HG02678 (cell line): ENCODE data around the gene RUNX2.

Experiments
- ATAC-seq: cut with Tn5 transposase; IDR thresholded peaks from one replicate; pipeline ENCODE4 v1.9.1; 2021; ENCODE audit warnings: mild to moderate bottlenecking, moderate library complexity; ENCODE audit not compliant: unreplicated experiment

RUNX2 gene

GRCh38 chr6:45509426-45509825 is 181.3 kb downstream of the RUNX2 start:
- no peak for ATAC-seq

- ATAC-seq: no peak
Measured at GRCh38 chr6:45512717-45513116, 184.6 kb downstream of the RUNX2 start.

- ATAC-seq: no peak
Measured at GRCh38 chr6:45513213-45513618, 185.1 kb downstream of the RUNX2 start.

- no peak for ATAC-seq
Measured at GRCh38 chr6:45513843-45514242, 185.7 kb downstream of the RUNX2 start.

- no peak for ATAC-seq
Measured at GRCh38 chr6:45514454-45515230, 186.5 kb downstream of the RUNX2 start.

GRCh38 chr6:45518013-45518720 is 190.0 kb downstream of the RUNX2 start:
- ATAC-seq: no peak

- ATAC-seq: no peak
Measured at GRCh38 chr6:45521226-45521625, 193.1 kb downstream of the RUNX2 start.

GRCh38 chr6:45522486-45522885 is 194.4 kb downstream of the RUNX2 start:
- ATAC-seq: no peak

GRCh38 chr6:45527210-45527609 is 199.1 kb downstream of the RUNX2 start:
- no peak for ATAC-seq

- ATAC-seq: no peak
Measured at GRCh38 chr6:45531999-45532595, 204.0 kb downstream of the RUNX2 start.

GRCh38 chr6:45532721-45533210 is 204.6 kb downstream of the RUNX2 start:
- ATAC-seq: no peak

GRCh38 chr6:45533386-45533785 is 205.3 kb downstream of the RUNX2 start:
- no peak for ATAC-seq

GRCh38 chr6:45535933-45536332 is 207.8 kb downstream of the RUNX2 start:
- no peak for ATAC-seq

- no peak for ATAC-seq
Measured at GRCh38 chr6:45537539-45537938, 209.4 kb downstream of the RUNX2 start.

- ATAC-seq: no peak
Measured at GRCh38 chr6:45538641-45539547, 210.8 kb downstream of the RUNX2 start.

GRCh38 chr6:45540375-45540920 is 212.3 kb downstream of the RUNX2 start:
- ATAC-seq: no peak

GRCh38 chr6:45541934-45542333 is 213.8 kb downstream of the RUNX2 start:
- ATAC-seq: no peak

- no peak for ATAC-seq
Measured at GRCh38 chr6:45543298-45544235, 215.4 kb downstream of the RUNX2 start.

- ATAC-seq: no peak
Measured at GRCh38 chr6:45545416-45545815, 217.3 kb downstream of the RUNX2 start.
